Activated naive CD4-positive, alpha-beta T cell treated with anti-CD3 and anti-CD28 coated beads, Interleukin-2, amount 50 U/mL, for 72 hours (primary cell): ENCODE data around the gene MT1A. TPM values are rescaled to one million over a fixed set of nuclear protein-coding genes. Genes with fewer than 3 reads are reported as not detected.
A peak's percentile ranks its signal among the peaks of the same experiment; 100 is the strongest.
"Not testable (repeated sequence)": the region's sequence is repeated elsewhere in the genome, so short reads cannot be mapped to it uniquely, and the experiment has no call there.

ENCODE experiments used
- ATAC-seq, 2 donors: fragments of 150-1000 bp; cut with Tn5 transposase; 2 replicates each; pipeline ENCODE4 v1.10.0; 2021; ENCODE audit warnings: mild to moderate bottlenecking in 2 of 2, moderate library complexity in 2 of 2
- DNase-seq, 2 donors: peaks; one replicate each; pipeline ENCODE4 v3.0.0; 2021 to 2022; ENCODE audit warnings: low spot score in 2 of 2
- H3K27ac Mint-ChIP-seq, 2 donors: one replicate each; pipeline ENCODE4 v1.8.0; 2022; ENCODE audit warnings: mild to moderate bottlenecking in 2 of 2, mixed read lengths in 2 of 2
- H3K36me3 Mint-ChIP-seq, 2 donors: one replicate each; pipeline ENCODE4 v1.8.0; 2022; ENCODE audit warnings: mixed read lengths in 2 of 2
- H3K9me3 Mint-ChIP-seq, 2 donors: one replicate each; pipeline ENCODE4 v1.8.0; 2022; ENCODE audit warnings: mixed read lengths in 2 of 2
- total RNA-seq, 2 donors: library from RNA; stranded (reverse); gene quantifications; one replicate each; pipeline ENCODE4 v1.2.3, GENCODE V29; 2022

Gene MT1A
- total RNA-seq, 2 donors from 2014 or later = 1.0 to 4.9 TPM

DNA sequence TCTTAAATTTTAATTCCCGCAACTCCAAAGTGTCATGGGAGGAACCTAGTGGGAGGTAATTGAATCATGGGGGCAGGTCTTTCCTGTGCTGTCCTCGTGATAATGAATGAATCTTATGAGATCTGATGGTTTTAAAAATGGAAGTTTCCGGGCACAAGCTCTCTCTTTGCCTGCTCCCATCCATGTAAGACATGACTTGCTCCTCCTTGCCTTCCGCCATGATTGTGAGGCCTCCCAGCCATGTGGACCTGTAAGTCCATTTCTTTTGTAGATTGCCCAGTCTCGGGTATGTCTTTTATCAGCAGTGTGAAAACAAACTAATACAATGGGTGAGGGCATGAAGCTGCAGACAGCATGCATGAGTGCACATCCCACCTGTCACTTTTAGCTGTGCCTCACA is 15.3 kb upstream of the MT1A start:
- peaks cover 0 to 11% of the 10 kb centered on the region in 2 donors for H3K36me3 Mint-ChIP-seq
- not testable (repeated sequence) for ATAC-seq, DNase-seq, H3K9me3 Mint-ChIP-seq, H3K27ac Mint-ChIP-seq

DNA sequence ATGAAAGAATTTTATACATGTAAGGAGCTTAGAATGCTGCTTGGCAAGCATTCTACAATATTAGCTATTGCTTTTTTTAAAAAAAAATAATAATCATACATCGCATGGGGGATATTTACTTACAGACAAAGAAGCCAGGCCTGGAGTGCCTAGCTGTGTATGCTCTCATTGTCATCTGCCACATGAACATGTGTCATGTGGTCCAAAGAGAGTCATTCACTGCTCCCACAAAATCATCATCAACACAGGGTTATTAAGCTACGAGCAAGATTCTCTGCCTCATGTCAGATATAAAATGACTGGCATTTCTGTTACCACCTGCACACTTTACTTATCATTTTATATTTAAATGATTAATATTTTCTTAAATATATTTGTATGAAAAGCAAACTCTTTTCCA is 14.8 kb upstream of the MT1A start:
- Mint-ChIP-seq H3K27ac (no peak overlapping the region), H3K36me3 (peaks cover 0 to 11% of the 10 kb centered on the region in 2 donors), H3K9me3 (no peaks in the 10 kb centered on the region)
- ATAC-seq (no peak), DNase-seq (no peak)

DNA sequence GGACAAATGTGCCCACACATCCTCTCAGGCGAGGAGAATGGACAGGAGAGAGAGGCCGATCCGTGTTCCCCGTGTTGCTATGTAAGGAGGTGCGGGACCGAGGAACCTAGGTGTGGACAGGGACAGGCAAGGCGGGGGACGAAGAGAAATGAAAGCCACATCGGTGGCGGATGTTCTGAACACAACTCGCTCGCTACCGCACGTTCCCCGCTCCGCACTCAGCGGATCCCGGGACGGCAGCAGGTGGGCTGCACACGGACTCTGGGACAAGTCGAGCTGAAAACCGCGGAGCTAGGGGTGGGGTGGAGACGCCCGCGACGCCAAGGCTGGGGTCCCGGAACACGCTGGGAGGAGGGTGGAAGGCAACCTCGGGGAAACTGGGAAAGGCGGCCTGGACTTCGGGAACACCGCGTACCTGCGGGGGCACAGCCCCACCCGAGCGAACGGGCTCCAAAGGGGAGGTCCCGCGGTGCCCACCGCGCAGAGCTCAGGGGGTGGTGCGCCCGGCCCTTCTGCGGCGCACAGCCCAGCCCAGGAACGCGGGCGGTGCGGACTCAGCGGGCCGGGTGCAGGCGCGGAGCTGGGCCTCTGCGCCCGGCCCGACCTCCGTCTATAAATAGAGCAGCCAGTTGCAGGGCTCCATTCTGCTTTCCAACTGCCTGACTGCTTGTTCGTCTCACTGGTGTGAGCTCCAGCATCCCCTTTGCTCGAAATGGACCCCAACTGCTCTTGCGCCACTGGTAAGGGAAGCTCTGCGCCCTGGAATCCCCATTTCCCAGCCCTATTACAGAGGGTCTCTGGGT is 13.1 kb upstream of the MT1A start, which contains the start of gene MT1E:
Gene MT1E, plus strand, starts transcription at position 642 of the 803 bp plus-strand sequence. Its CDS starts 71 bp downstream, at position 713.
- H3K27ac Mint-ChIP-seq = peak within 1 kb of the TSS in 1 of 2 donors; percentile 54
- DNase-seq (peak in 1 of 2 donors; percentile 55), ATAC-seq (peak; percentile 76 to 92)
- peaks cover 0 to 11% of the 10 kb centered on the region in 2 donors for H3K36me3 Mint-ChIP-seq
- H3K9me3 Mint-ChIP-seq = no peaks in the 10 kb centered on the region

DNA sequence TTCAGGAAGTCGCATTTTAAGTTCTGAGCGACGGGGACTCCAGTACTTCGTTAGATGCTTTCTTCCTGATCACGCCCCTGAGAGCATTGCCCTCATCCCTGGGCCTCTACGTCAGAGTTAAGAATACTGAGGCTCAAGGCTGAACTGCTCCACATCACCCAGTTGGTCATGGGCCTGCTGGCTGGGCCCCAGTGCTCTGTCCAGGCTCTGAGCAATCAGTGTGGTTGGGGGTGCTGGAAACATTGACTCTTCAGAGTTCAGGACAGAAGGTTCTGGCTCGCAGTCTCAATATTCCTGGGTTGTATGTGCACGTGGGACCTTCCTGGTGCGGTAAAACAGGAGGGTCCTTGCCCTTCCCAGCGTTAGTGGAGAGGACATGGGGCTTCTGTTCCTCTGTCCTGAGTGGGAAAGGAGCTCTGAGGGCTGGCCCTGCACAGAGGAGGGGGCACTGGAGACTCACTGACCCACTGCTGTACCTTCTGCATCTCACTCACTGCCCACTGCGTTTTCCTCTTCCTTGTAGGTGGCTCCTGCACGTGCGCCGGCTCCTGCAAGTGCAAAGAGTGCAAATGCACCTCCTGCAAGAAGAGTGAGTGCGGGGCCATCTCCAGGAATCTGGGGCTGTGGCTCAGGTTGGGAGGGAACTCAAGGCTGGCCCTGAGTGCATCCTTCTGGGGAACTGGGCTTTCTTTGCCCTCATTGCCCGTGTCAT is 12.4 kb upstream of the MT1A start:
- no peak overlapping the region for H3K27ac Mint-ChIP-seq
- ATAC-seq (peak; percentile 27 to 67), DNase-seq (no peak)
- peaks cover 0 to 11% of the 10 kb centered on the region in 2 donors for H3K36me3 Mint-ChIP-seq
- no peaks in the 10 kb centered on the region for H3K9me3 Mint-ChIP-seq

DNA sequence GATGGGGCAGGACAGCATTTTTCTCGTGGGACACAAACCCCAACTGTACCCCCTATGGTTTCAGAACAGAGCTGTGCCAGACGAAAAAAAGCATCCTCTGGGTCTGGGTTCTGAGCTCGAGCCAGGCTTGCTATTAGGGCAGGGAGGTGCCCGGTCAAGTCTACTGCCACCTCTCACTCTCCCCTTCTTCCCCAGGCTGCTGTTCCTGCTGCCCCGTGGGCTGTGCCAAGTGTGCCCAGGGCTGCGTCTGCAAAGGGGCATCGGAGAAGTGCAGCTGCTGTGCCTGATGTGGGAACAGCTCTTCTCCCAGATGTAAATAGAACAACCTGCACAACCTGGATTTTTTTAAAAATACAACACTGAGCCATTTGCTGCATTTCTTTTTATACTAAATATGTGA is 11.8 kb upstream of the MT1A start:
- H3K27ac Mint-ChIP-seq = no peak overlapping the region

DNA sequence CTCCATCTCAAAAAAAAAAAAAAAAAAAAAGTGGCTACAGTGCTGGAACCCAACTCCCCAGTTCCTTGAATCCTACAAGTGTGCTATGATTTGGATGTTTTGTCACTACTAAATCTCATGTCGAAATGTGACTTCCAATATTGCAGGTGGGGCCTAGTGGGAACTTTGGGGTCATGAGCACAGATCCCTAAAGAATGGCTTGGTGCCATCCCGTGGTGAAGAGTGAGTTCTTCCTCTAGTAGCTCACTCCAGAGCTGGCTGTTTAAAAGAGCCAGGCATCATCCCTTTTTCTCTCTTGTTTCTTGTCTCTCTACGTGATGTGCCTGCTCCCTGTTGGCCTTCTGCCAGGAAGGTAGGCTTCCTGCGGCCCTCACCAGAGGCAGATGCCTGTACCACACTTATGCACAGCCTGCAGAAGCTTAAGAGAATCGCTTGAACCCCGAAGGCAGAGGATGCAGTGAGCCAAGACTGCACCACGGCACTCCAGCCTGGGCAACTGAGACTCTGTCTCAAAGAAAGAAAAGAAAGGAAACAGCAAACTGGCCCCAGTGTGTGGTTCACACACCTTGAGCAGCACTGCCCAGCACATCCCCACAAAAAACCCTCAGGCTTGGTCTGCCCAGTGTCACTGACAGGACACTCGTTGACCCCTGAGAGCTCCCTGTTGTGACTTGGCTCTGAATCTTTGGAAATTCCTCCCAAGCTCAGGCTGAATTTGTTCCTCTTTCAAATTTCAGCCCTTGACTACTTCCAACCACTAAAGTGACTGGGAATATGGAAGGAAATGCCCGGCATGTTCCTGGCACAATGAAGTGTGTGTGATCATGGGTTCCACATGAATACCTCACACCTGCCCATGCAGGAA is 9.7 kb upstream of the MT1A start:
- ATAC-seq = no peak
- no peak overlapping the region for H3K27ac Mint-ChIP-seq
- H3K9me3 Mint-ChIP-seq = no peaks in the 10 kb centered on the region
- peaks cover 0 to 14% of the 10 kb centered on the region in 2 donors for H3K36me3 Mint-ChIP-seq
- no peak for DNase-seq

More for the DNA sequence above, 11.8 kb upstream of the MT1A start:
- Mint-ChIP-seq H3K36me3 (peaks cover 0 to 11% of the 10 kb centered on the region in 2 donors), H3K9me3 (no peaks in the 10 kb centered on the region)
- ATAC-seq = no peak
- no peak for DNase-seq

GRCh38 chr16:56629531-56629930 is 8.9 kb upstream of the MT1A start:
- DNase-seq (no peak), ATAC-seq (no peak)
- H3K9me3 Mint-ChIP-seq = no peaks in the 10 kb centered on the region
- peaks cover 0 to 19% of the 10 kb centered on the region in 2 donors for H3K36me3 Mint-ChIP-seq
- H3K27ac Mint-ChIP-seq = no peak overlapping the region

DNA sequence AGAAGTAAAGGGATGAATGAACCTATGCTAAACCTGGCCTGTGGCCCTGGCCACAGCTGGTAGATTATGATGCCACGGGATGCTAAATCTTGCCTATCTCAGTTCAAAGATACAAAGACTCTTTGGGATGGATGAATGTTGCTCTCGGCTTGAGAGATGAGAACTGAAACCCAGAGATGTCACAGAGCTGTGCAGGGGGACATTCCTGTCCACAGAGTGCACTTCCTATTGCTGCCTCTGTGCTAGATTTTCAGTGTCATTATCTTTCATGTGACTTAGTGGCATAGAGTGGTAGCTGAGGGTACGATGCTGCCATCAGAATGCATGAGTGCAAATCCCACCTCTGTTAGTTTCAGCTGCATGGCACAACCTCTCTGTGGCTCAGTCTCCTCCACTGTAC is 8.3 kb upstream of the MT1A start:
- DNase-seq (no peak), ATAC-seq (peak in 1 of 2 donors; percentile 25)
- no peak overlapping the region for H3K27ac Mint-ChIP-seq
- H3K36me3 Mint-ChIP-seq = peaks cover 5 to 20% of the 10 kb centered on the region in 2 donors
- no peaks in the 10 kb centered on the region for H3K9me3 Mint-ChIP-seq

- no peak for DNase-seq
- no peak overlapping the region for H3K27ac Mint-ChIP-seq
- H3K36me3 Mint-ChIP-seq = peaks cover 5 to 14% of the 10 kb centered on the region in 2 donors
- ATAC-seq = no peak
- H3K9me3 Mint-ChIP-seq = no peaks in the 10 kb centered on the region
Observed at GRCh38 chr16:56631197-56631596, 7.3 kb upstream of the MT1A start.

GRCh38 chr16:56631832-56632155 is 6.7 kb upstream of the MT1A start:
- ATAC-seq (no peak), DNase-seq (no peak)
- Mint-ChIP-seq H3K36me3 (peaks cover 5 to 14% of the 10 kb centered on the region in 2 donors), H3K9me3 (no peaks in the 10 kb centered on the region), H3K27ac (no peak overlapping the region)

DNA sequence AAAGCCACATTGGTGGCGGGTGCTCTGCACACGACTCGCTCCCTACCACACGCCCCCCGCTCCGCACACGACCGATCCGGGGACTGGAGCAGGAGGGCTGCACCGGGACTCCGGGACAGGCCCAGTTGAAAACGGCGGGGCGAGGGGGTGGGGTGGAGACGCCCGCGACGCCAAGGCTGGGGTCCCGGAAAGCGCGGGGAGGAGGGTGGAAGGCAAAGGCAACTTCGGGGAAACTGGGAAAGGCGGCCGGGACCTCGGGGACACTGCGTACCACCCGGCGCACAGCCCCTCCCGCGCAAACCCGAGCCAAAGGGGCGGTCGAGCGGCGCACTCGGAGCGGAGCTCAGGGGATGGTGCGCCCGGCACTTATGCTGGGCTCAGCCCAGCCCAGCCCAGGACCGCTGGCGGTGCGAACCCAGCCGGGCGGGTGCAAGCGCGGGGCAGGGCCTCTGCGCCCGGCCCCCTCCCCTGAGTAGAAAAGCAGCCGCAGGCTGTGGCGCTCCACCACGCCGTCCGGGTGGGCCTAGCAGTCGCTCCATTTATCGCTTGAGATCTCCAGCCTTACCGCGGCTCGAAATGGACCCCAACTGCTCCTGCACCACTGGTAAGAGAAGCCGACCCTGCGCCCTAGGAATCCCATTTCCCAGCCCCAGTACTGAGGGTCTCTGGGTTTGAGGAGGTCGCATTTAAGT is 6.2 kb upstream of the MT1A start, which contains the start of gene MT1M:
Gene MT1M, plus strand, starts transcription at position 504 of the 692 bp plus-strand sequence. Its CDS starts 73 bp downstream, at position 577.
- Mint-ChIP-seq H3K27ac (no peak within 1 kb of the TSS), H3K36me3 (peaks cover 5 to 14% of the 10 kb centered on the region in 2 donors), H3K9me3 (no peaks in the 10 kb centered on the region)
- ATAC-seq (peak in 1 of 2 donors; percentile 67), DNase-seq (no peak)

DNA sequence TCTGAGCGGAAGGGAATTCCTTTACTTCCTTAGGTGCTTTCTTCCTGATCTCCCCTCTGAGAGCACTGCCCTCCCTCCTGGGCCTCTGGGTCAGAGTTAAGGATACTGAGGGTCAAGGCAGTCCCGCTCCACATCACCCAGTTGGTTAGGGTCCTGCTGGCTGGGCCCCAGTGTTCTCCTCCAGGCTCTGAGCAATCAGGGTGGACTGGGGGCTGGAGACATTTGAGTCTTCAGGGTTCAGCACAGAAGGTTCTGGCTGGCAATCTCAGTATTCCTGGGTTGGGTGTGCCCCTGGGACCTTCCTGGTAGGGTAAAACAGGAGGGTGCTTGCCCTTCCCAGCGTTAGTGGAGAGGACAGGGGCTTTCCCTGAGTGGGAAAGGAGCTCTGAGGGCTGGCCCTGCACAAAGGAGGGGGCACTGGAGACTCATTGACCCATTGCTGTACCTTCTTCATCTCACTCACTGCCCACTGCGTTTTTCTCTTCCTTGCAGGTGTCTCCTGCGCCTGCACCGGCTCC is 5.6 kb upstream of the MT1A start:
- no peak for DNase-seq
- Mint-ChIP-seq H3K36me3 (peaks cover 5 to 17% of the 10 kb centered on the region in 2 donors), H3K27ac (no peak overlapping the region), H3K9me3 (no peaks in the 10 kb centered on the region)
- no peak for ATAC-seq

- H3K9me3 Mint-ChIP-seq = no peaks in the 10 kb centered on the region
- no peak overlapping the region for H3K27ac Mint-ChIP-seq
- peaks cover 5 to 19% of the 10 kb centered on the region in 2 donors for H3K36me3 Mint-ChIP-seq
- no peak for DNase-seq
- no peak for ATAC-seq
Observed at GRCh38 chr16:56633535-56633934, 4.9 kb upstream of the MT1A start.

DNA sequence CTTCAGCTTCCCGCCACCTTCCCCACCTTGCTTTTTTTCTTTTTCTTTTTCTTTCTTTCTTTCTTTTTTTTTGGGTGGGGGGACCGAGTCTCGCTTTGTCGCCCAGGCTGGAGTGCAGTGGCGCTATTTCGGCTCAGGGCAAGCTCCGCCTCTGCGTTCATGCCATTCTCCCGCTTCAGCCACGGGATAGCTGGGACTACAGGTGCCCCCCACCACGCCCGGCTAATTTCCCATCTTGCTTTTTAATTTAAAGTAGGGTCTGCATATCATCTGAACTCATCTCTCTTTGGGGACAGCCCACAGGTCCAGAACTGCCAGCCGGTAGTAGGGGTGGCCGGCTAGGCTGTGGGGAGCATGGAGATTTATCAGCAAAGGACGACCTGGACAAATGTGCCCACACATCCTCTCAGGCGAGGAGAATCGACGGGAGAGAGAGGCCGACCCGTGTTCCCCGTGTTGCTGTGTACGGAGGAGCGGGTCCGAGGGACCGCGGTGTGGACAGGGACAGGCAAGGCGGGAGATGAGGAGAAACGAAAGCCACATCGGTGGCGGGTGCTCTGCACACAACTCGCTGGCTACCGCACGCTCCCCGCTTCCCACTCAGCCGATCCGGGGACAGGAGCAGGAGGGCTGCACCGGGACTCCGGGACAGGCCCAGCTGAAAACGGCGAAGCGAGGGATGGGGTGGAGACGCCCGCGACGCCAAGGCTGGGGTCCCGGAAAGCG is 3.6 kb upstream of the MT1A start:
- no peaks in the 10 kb centered on the region for H3K9me3 Mint-ChIP-seq
- H3K36me3 Mint-ChIP-seq = peaks cover 5 to 19% of the 10 kb centered on the region in 2 donors
- no peak overlapping the region for H3K27ac Mint-ChIP-seq
- ATAC-seq (no peak), DNase-seq (no peak)

GRCh38 chr16:56635441-56635967 is 3.0 kb upstream of the MT1A start:
- no peaks in the 10 kb centered on the region for H3K9me3 Mint-ChIP-seq
- DNase-seq = no peak
- no peak overlapping the region for H3K27ac Mint-ChIP-seq
- H3K36me3 Mint-ChIP-seq = peaks cover 5 to 19% of the 10 kb centered on the region in 2 donors
- ATAC-seq = no peak
